DMS53 (cell line): ENCODE results near the gene WWC1.

Experiments
- DNase-seq: peaks from one replicate; lab custom pipeline; 2025; lab: John Stamatoyannopoulos, UW

WWC1 gene

GRCh38 chr5:168486136-168486879 is 194.9 kb downstream of the WWC1 start, which contains the start of gene RARS1:
TSS of gene RARS1 (plus strand) at chr5:168486471. CDS start at chr5:168486499, 28 bp downstream.
- DNase-seq = peak; percentile 97

DNA sequence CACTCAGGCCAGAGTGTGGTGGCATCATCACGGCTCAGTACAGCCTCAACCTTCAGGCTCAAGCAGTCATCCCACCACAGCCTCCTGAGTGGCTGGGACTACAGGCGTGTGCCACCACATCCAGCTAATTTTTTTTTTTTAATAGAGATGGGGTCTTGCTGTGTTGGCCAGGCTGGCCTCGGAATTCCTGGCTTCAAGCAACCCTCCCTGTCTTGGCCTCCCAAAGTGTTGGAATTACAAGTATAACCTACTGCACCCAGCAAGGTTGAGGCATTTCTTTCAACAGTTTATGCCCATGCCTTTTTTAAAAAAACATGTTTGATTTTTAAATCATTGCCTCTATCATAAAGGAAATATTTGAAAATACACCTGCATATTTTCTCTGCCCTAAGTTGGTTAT is 197.6 kb downstream of the WWC1 start:
- DNase-seq = no peak

GRCh38 chr5:168494057-168494555 is 202.7 kb downstream of the WWC1 start:
- no peak for DNase-seq

GRCh38 chr5:168502563-168503237 is 211.3 kb downstream of the WWC1 start:
- no peak for DNase-seq

- DNase-seq = no peak
These were observed 222.5 kb downstream of the WWC1 start for GRCh38 chr5:168513861-168514428.
